IPS-15b (cell line): ENCODE results near the gene DELE1.

Experiments
- H3K27me3 ChIP-seq: one replicate; pipeline ENCODE4 v1.6.1; 2013; ENCODE audit warnings: low read length; ENCODE audit not compliant: control insufficient read depth, insufficient read depth
- H3K36me3 ChIP-seq: one replicate; pipeline ENCODE4 v1.6.1; 2013; ENCODE audit warnings: low read length; ENCODE audit not compliant: control insufficient read depth, insufficient read depth
- H3K4me1 ChIP-seq: one replicate; pipeline ENCODE4 v1.6.1; 2013; ENCODE audit warnings: mild to moderate bottlenecking, low read length; ENCODE audit not compliant: control insufficient read depth, insufficient read depth
- H3K4me3 ChIP-seq: one replicate; pipeline ENCODE4 v1.5.1; 2013; ENCODE audit warnings: low read depth, low read length
- H3K9ac ChIP-seq: one replicate; pipeline ENCODE4 v1.6.1; 2013; ENCODE audit warnings: low read depth, mild to moderate bottlenecking, low read length
- H3K9me3 ChIP-seq: one replicate; pipeline ENCODE4 v1.6.1; 2013; ENCODE audit warnings: mild to moderate bottlenecking, low read length; ENCODE audit not compliant: control insufficient read depth, insufficient read depth

DELE1 gene

GRCh38 chr5:141902015-141902814 lies 21.5 kb upstream of the DELE1 start:
- Histone ChIP-seq H3K9ac (no peak overlapping the region), H3K9me3 (no peaks in the 10 kb centered on the region), H3K4me3 (no peak overlapping the region), H3K36me3 (no peaks in the 10 kb centered on the region), H3K27me3 (no peaks in the 10 kb centered on the region), H3K4me1 (no peaks in the 10 kb centered on the region)

- Histone ChIP-seq H3K4me1 (no peaks in the 10 kb centered on the region), H3K27me3 (no peaks in the 10 kb centered on the region), H3K4me3 (no peak overlapping the region), H3K9me3 (no peaks in the 10 kb centered on the region), H3K9ac (no peak overlapping the region), H3K36me3 (no peaks in the 10 kb centered on the region)
These were observed 20.4 kb upstream of the DELE1 start for GRCh38 chr5:141903261-141903660.

DNA sequence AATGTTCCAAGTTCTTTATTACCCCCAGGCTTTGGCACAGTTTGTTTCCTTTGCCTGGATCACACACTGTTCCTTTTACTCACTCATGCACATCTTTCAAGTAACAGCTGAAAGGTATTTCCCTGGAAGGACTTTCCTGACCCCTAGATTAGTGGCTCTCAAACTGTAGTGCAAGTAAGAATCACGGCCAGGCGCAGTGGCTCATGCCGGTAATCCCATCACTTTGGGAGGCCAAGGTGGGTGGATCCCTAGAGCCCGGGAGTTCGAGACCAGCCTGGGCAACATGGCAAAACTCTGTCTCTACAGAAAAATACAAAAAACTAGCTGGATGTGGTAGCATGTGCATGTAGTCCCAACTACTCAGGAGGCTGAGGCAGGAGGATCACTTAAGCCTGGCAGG lies 19.1 kb upstream of the DELE1 start:
- H3K27me3 ChIP-seq = no peaks in the 10 kb centered on the region
- no peak overlapping the region for H3K9ac ChIP-seq
- no peak overlapping the region for H3K4me3 ChIP-seq
- no peaks in the 10 kb centered on the region for H3K9me3 ChIP-seq
- no peaks in the 10 kb centered on the region for H3K4me1 ChIP-seq
- H3K36me3 ChIP-seq = no peaks in the 10 kb centered on the region

DNA sequence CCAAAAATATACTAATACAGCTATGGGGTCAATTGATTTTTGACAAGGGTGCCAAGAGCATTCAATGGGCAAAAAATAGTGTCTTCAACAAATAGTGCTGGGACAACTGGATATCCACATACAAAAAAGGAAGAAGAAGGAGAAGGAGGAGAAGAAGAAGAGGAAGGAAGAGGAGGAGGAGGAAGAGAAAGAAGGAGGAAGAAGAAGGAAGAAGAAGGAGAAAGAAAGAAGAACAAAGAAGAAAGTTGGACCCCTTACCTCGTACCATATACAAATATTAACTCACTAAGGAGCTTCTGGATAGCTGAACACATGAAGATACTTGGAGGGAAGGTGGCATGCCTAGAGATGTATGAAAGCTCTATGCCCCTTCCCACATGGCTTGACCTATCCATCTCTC lies 17.2 kb upstream of the DELE1 start:
- H3K4me1 ChIP-seq = no peaks in the 10 kb centered on the region
- no peaks in the 10 kb centered on the region for H3K9me3 ChIP-seq
- no peak overlapping the region for H3K9ac ChIP-seq
- no peaks in the 10 kb centered on the region for H3K27me3 ChIP-seq
- no peaks in the 10 kb centered on the region for H3K36me3 ChIP-seq
- H3K4me3 ChIP-seq = no peak overlapping the region

DNA sequence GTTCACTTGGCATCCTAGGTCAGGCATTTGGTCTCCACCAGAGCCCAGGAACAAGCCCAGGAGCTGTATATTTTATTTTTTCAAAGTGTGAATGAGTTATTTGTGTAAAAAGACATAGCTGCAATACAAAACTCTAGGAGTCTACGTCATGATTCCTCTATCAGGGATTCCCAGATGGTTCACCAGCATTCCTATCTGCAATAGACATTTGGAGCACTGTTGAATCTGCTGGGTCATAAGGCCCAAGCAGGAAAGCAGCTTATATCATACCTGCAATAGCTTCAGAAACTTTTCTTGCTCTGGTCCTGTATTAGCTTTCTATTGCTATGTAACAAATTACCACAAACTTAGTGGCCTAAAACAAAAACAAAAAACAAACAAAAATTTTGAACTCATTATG lies 16.7 kb upstream of the DELE1 start:
- no peaks in the 10 kb centered on the region for H3K27me3 ChIP-seq
- H3K9ac ChIP-seq = no peak overlapping the region
- H3K4me3 ChIP-seq = no peak overlapping the region
- H3K9me3 ChIP-seq = no peaks in the 10 kb centered on the region
- H3K4me1 ChIP-seq = no peaks in the 10 kb centered on the region
- no peaks in the 10 kb centered on the region for H3K36me3 ChIP-seq

DNA sequence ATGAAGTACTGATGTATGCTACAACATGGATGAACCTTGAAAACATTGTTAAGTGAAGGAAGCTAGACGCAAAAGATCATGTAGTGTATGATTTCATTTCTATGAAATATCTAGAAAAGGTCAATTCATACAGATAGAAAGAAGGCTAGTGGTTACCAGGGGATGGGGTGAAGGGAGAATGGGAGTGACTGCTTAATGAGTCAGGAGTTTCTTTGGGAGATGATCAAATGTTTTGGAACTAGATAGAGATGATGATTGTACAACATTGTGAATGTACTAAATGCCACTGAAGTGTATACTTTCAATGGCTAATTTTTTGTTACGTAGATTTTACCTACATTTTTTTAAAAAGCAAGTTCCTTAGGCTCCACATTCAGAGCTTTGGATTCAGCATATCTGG lies 14.9 kb upstream of the DELE1 start:
- Histone ChIP-seq H3K36me3 (no peaks in the 10 kb centered on the region), H3K27me3 (peaks cover 11% of the 10 kb centered on the region), H3K4me1 (peaks cover 6% of the 10 kb centered on the region), H3K4me3 (no peak overlapping the region), H3K9me3 (no peaks in the 10 kb centered on the region), H3K9ac (no peak overlapping the region)

GRCh38 chr5:141909212-141909611 lies 14.5 kb upstream of the DELE1 start:
- H3K9ac ChIP-seq = no peak overlapping the region
- H3K27me3 ChIP-seq = peaks cover 13% of the 10 kb centered on the region
- H3K4me3 ChIP-seq = no peak overlapping the region
- H3K4me1 ChIP-seq = peaks cover 8% of the 10 kb centered on the region
- H3K36me3 ChIP-seq = no peaks in the 10 kb centered on the region
- H3K9me3 ChIP-seq = no peaks in the 10 kb centered on the region

DNA sequence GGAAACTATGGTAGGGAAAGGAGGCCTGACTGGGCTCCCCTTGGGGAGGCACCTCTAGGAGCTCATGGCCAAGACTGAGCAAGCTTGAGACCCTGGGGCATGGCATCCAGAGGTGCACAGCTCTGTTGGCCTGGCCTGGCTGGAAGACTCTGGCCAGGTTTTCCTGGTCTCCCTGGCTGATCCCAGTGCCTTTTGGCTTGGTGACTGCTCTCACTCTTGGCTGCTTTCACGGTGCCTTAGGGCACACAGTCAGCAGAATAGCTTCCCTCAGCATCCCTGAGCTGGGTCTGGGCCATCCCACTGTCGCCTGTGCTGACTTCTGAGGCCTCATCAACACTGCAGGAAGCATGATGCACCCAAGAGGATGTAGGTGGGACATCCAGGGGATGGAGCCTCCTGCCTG lies 13.4 kb upstream of the DELE1 start:
- Histone ChIP-seq H3K36me3 (no peaks in the 10 kb centered on the region), H3K4me3 (no peak overlapping the region), H3K9me3 (no peaks in the 10 kb centered on the region), H3K9ac (no peak overlapping the region), H3K27me3 (peaks cover 22% of the 10 kb centered on the region), H3K4me1 (peaks cover 8% of the 10 kb centered on the region)

GRCh38 chr5:141913560-141914198 lies 10.0 kb upstream of the DELE1 start:
- Histone ChIP-seq H3K4me1 (peaks cover 20% of the 10 kb centered on the region), H3K36me3 (no peaks in the 10 kb centered on the region), H3K4me3 (peak overlapping the region; percentile 66), H3K27me3 (peaks cover 26% of the 10 kb centered on the region), H3K9ac (peak overlapping the region; percentile 49), H3K9me3 (no peaks in the 10 kb centered on the region)

GRCh38 chr5:141914199-141914743 lies 9.4 kb upstream of the DELE1 start:
- peaks cover 26% of the 10 kb centered on the region for H3K27me3 ChIP-seq
- no peaks in the 10 kb centered on the region for H3K36me3 ChIP-seq
- H3K4me1 ChIP-seq = peaks cover 20% of the 10 kb centered on the region
- no peaks in the 10 kb centered on the region for H3K9me3 ChIP-seq
- H3K9ac ChIP-seq = peak overlapping the region; percentile 49
- H3K4me3 ChIP-seq = peak overlapping the region; percentile 66

DNA sequence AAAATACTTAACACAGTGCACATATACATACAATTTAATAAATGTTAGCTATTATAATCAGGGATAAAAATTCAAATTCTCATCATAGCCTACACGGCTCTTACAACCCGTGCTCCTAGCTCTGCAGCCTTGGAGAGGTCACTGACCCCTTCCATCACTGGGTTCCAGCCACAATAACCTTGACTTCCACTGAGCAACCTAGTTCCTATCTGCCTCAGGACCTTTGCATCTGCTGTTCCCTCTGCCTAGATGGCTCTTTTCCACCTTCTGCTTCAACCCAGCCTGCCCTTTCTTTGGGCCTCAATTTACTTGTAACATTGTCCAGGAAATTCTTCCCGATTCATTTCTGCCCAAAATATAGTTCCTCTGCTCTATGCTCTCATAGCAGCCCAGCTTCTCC lies 8.9 kb upstream of the DELE1 start:
- Histone ChIP-seq H3K27me3 (peaks cover 26% of the 10 kb centered on the region), H3K4me3 (peak overlapping the region; percentile 66), H3K9me3 (no peaks in the 10 kb centered on the region), H3K4me1 (peaks cover 20% of the 10 kb centered on the region), H3K9ac (no peak overlapping the region), H3K36me3 (no peaks in the 10 kb centered on the region)

DNA sequence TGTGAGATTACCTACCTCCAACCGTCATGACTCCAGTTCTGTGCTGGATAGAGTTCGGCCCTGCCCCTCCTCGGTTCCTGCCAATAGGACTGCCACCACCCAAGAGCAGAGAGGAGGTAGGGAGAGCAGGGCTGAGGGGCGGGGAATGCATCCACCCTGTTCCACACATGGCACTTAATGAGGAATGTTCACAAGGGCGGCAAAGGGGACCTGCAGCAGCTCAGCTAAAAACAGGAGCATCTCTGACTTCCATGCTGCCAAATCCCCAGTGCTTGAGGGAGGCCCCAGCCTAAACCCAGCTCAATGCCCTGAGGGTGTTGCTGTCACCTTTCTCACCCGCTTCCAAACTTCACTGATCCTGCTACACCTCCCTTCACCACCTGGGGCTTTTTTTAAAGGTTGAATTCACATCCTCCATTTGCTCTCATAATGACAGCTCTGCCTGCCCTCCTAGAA lies 7.8 kb upstream of the DELE1 start:
- peaks cover 20% of the 10 kb centered on the region for H3K4me1 ChIP-seq
- no peak overlapping the region for H3K4me3 ChIP-seq
- H3K9ac ChIP-seq = no peak overlapping the region
- H3K27me3 ChIP-seq = peaks cover 26% of the 10 kb centered on the region
- no peaks in the 10 kb centered on the region for H3K9me3 ChIP-seq
- H3K36me3 ChIP-seq = no peaks in the 10 kb centered on the region
